ENCODE measurements around the gene TAX1BP1. TPM values are rescaled to one million over a fixed set of nuclear protein-coding genes. Genes with fewer than 3 reads are reported as not detected.

Gene TAX1BP1
- total and polyA plus RNA-seq, 5 experiments from 2014 or later: 98.9 to 131 (median 121) TPM

DNA sequence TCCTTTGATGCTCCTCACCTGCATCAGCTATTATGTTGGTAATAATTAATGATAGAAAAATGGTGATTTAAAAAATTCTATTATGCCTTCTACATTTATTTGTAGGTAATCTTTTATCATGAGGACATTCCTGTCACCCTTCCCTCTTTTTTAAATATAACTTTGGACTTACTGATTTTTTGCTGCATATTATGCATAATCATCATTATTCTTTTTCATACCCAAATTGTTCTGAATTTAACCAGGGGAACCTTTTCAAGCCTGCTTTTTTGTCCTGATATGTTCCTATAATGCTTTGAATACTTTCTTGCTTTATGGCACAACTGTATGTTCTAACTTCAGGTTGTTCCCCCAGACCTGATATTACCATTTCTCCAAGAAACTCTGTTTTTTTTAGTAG, 48.5 kb downstream of the TAX1BP1 start:
- no peak for ATAC-seq
- DNase-seq: no peak
- Mint-ChIP-seq H3K36me3 (peaks cover 4 to 86% (median 30%) of the 10 kb centered on the region in 3 donors), H3K4me3 (no peak overlapping the region), H3K4me1 (peaks cover 2 to 8% (median 5%) of the 10 kb centered on the region in 4 donors), H3K27ac (no peak overlapping the region), H3K27me3 (no peaks in the 10 kb centered on the region), H3K9me3 (no peaks in the 10 kb centered on the region)
- POLR2A ChIA-PET: no interaction called here

DNA sequence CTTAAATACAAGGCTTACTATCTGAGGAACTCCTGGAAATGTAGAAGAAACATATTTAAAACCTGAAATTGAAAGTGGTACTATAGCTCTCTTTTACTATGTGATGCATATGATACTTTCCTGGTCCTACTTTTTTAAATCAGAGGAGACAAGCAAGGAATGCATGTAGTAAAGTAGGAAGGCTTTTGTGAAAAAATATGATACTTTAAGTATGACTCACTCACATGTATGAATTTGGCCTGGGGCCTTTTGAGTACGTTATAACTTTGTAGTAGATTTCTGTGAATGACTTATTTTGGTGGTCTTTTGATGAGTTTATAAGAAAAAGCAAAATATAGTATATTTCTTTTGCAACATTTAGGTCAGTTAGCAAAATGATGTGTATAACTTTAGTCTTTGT, 53.8 kb downstream of the TAX1BP1 start:
- POLR2A ChIA-PET: no interaction called here
- H3K9me3 Mint-ChIP-seq: no peaks in the 10 kb centered on the region
- no peak for ATAC-seq
- peaks cover 7 to 87% (median 26%) of the 10 kb centered on the region in 3 donors for H3K36me3 Mint-ChIP-seq
- peaks cover 0 to 3% (median under 1%) of the 10 kb centered on the region in 4 donors for H3K4me1 Mint-ChIP-seq
- H3K27ac Mint-ChIP-seq: no peak overlapping the region
- no peak overlapping the region for H3K4me3 Mint-ChIP-seq
- no peak for DNase-seq
- H3K27me3 Mint-ChIP-seq: no peaks in the 10 kb centered on the region

DNA sequence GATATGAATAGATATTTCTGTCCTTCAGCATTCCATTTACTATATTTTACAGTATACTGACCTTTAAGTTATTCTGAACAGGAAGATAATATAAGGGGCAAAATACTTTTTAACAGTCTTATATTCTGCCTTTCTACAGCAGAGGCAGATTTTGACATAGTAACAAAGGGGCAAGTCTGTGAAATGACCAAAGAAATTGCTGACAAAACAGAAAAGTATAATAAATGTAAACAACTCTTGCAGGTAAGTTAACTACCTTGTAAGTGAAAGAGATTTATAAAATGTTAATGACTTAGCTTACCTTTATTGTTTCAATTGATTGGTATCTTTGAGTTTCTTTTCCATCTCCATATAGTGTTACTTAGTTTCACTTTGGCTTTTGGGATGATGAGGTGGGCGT, 56.0 kb downstream of the TAX1BP1 start:
- H3K27ac Mint-ChIP-seq: no peak overlapping the region
- ATAC-seq (no peak), DNase-seq (no peak)
- H3K4me1 Mint-ChIP-seq: peaks cover 0 to 2% (median under 1%) of the 10 kb centered on the region in 4 donors
- no peaks in the 10 kb centered on the region for H3K9me3 Mint-ChIP-seq
- peaks cover 7 to 83% (median 23%) of the 10 kb centered on the region in 3 donors for H3K36me3 Mint-ChIP-seq
- POLR2A ChIA-PET: no interaction called here
- no peak overlapping the region for H3K4me3 Mint-ChIP-seq
- H3K27me3 Mint-ChIP-seq: no peaks in the 10 kb centered on the region

DNA sequence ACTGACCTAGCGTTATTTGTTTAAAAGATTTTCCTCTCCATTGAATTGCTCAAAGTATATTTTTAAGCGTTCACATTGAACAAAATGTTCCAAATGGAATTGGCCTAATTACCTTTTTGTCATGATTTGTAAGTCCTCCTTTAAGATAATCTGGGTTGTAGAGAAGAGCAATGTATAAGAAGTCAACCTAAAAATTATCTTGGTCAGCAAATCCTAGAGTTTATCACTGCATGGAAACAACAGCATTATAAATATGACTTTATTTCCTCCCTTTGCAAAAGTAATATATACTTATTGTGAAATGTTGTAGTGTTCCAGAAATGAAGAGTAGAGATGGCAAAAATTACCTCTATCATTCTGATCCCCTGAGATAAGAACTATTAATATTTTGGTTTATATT, 59.2 kb downstream of the TAX1BP1 start:
- no peaks in the 10 kb centered on the region for H3K9me3 Mint-ChIP-seq
- H3K27ac Mint-ChIP-seq: no peak overlapping the region

DNA sequence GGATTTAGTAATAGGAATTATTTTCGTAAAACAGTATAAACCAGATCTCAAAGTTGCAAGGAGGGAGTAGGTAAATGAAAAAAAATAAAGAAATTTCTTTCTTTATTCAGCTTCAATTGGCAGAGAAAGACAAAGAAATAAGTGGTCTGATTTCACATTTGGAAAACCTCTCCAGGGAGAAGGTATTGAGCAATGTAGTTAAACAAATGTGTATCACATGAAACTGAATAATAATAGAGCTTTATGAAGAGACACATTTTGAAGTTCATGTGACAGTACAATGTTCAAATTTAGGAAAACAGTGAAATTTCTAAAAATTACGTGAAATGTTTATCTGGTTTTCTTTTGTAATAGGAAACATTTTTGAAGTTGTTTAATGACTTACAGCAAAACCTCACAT, 63.0 kb downstream of the TAX1BP1 start:
- peaks cover 0 to 10% (median 6%) of the 10 kb centered on the region in 4 donors for H3K4me1 Mint-ChIP-seq
- POLR2A ChIA-PET: no interaction called here
- no peaks in the 10 kb centered on the region for H3K9me3 Mint-ChIP-seq
- no peak for ATAC-seq
- H3K4me3 Mint-ChIP-seq: no peak overlapping the region
- H3K27me3 Mint-ChIP-seq: no peaks in the 10 kb centered on the region
- peak overlapping the region in 1 of 10 donors; percentile 3 for H3K27ac Mint-ChIP-seq
- DNase-seq: no peak
- peaks cover 0 to 74% (median 10%) of the 10 kb centered on the region in 3 donors for H3K36me3 Mint-ChIP-seq

More for the DNA sequence above, 59.2 kb downstream of the TAX1BP1 start:
- ATAC-seq: no peak
- H3K4me3 Mint-ChIP-seq: no peak overlapping the region
- peaks cover 7 to 79% (median 15%) of the 10 kb centered on the region in 3 donors for H3K36me3 Mint-ChIP-seq
- H3K4me1 Mint-ChIP-seq: peaks cover 0 to 9% (median 4%) of the 10 kb centered on the region in 4 donors
- no peak for DNase-seq
- POLR2A ChIA-PET: no interaction called here
- no peaks in the 10 kb centered on the region for H3K27me3 Mint-ChIP-seq

DNA sequence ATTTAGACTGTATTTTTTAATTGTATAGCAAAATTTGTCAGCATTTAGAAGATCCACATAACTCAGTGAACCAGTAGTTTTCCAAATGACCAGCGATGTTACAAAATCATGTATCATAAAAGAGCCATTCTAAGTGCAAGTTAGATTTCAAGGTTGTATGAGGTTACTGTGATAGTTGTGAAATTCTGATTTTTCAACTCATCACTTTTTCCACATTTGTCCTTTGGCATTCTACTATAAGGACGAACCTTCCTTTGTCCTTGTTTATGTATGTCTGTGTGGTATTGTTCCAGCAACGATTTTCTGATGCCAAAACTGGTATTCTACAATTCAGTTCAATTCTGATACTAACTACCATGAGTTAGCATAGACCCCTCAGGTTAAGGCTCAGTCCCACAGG, 64.2 kb downstream of the TAX1BP1 start:
- peaks cover 0 to 14% (median 7%) of the 10 kb centered on the region in 4 donors for H3K4me1 Mint-ChIP-seq
- H3K4me3 Mint-ChIP-seq: no peak overlapping the region
- H3K9me3 Mint-ChIP-seq: no peaks in the 10 kb centered on the region
- no peak for ATAC-seq
- POLR2A ChIA-PET: no interaction called here
- no peak overlapping the region for H3K27ac Mint-ChIP-seq
- no peak for DNase-seq
- H3K36me3 Mint-ChIP-seq: peaks cover 0 to 69% (median 9%) of the 10 kb centered on the region in 3 donors
- H3K27me3 Mint-ChIP-seq: no peaks in the 10 kb centered on the region

DNA sequence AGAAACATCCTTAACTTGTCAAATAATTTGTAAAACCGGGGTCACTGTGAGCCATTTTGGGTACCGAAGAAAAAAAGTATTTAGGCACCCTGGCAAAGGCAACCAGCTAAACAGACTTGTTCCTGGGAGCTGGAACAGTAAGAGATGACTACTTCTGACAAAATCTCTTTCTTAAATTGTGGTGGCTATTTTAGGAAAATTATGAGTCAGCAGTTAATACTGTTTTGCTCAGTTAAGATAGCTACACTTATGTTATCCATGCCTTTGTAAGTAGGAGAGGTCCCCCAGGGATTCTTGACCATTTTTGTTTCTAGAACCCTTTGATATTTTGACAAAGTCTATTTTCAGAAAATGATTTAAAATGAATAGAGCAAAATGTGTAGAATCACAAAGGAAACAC, 68.7 kb downstream of the TAX1BP1 start:
- Mint-ChIP-seq H3K4me3 (no peak overlapping the region), H3K27me3 (no peaks in the 10 kb centered on the region), H3K27ac (no peak overlapping the region), H3K36me3 (peaks cover 0 to 78% (median 13%) of the 10 kb centered on the region in 3 donors), H3K4me1 (peaks cover 0 to 13% (median 10%) of the 10 kb centered on the region in 4 donors), H3K9me3 (no peaks in the 10 kb centered on the region)
- ATAC-seq: no peak
- POLR2A ChIA-PET: no interaction called here
- no peak for DNase-seq

DNA sequence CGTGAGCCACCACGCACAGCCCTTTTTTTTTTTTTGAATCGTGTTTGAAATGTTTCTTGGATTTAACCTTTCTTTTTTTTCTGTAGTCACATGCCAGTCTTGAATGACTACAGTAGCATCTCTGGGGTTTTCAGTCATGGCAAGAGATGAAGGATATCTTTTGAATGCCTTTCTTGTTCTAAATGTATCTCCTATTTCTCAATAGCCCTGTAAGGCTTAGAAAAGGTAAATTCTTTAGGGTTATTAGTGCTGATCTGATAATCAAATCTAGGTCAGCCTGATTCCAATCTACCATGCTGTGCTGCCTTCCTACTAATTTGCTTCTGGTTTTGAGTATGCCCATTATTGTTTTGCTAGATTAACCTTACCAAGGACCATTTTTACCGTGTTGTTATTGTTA, 70.2 kb downstream of the TAX1BP1 start:
- Mint-ChIP-seq H3K27me3 (no peaks in the 10 kb centered on the region), H3K4me3 (no peak overlapping the region), H3K9me3 (no peaks in the 10 kb centered on the region), H3K36me3 (peaks cover 0 to 81% (median 18%) of the 10 kb centered on the region in 3 donors), H3K4me1 (peaks cover 0 to 13% (median 10%) of the 10 kb centered on the region in 4 donors), H3K27ac (peak overlapping the region in 2 of 10 donors; percentile 25 to 55)
- DNase-seq: no peak
- POLR2A ChIA-PET: no interaction called here
- ATAC-seq: no peak

DNA sequence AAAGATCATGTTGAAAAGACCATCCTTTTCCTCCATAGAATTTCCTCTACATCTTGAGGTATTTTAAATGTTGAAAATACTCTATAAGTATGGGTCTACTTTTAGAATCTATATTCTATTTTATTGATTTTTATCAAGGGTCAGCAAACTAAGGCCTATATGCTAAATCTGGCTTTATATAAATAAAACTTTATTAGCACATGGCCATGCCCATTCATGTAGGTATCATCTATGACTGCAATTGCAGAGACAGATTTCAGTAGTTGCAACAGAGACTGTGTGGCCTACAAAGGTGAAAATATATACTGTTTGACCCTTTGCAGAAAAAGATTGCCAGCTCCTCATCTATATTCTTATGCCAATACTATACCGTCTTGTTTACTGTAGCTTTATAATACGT, 72.7 kb downstream of the TAX1BP1 start:
- POLR2A ChIA-PET: no interaction called here
- no peak overlapping the region for H3K27ac Mint-ChIP-seq
- H3K27me3 Mint-ChIP-seq: no peaks in the 10 kb centered on the region
- no peak overlapping the region for H3K4me3 Mint-ChIP-seq
- H3K36me3 Mint-ChIP-seq: peaks cover 0 to 85% (median 24%) of the 10 kb centered on the region in 3 donors
- H3K4me1 Mint-ChIP-seq: peaks cover 0 to 13% (median 8%) of the 10 kb centered on the region in 4 donors
- DNase-seq (no peak), ATAC-seq (no peak)
- H3K9me3 Mint-ChIP-seq: no peaks in the 10 kb centered on the region

DNA sequence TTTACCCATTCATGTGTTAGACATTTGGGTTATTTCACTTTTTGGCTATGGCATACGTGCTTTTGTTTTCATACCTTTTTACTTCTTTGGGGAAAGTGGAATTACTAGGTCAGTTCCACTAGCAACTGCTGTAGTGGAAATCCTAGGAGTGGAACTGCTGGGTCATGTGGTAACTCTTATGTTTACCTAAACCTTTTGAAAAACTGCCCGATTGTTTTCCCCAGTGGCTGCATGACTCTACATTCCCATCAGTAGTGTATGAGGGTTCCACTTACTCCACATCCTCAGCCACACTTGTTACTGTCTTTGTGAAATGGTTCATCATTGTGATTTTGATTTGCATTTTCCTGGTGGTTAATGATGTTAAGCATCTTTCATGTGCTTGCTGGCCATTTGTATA, 82.3 kb downstream of the TAX1BP1 start:
- H3K36me3 Mint-ChIP-seq: peaks cover 4 to 68% (median 13%) of the 10 kb centered on the region in 3 donors
- no peak overlapping the region for H3K4me3 Mint-ChIP-seq
- no peaks in the 10 kb centered on the region for H3K27me3 Mint-ChIP-seq
- POLR2A ChIA-PET: no interaction called here
- H3K4me1 Mint-ChIP-seq: no peaks in the 10 kb centered on the region
- no peak overlapping the region for H3K27ac Mint-ChIP-seq
- no peak for DNase-seq
- H3K9me3 Mint-ChIP-seq: no peaks in the 10 kb centered on the region
- no peak for ATAC-seq

DNA sequence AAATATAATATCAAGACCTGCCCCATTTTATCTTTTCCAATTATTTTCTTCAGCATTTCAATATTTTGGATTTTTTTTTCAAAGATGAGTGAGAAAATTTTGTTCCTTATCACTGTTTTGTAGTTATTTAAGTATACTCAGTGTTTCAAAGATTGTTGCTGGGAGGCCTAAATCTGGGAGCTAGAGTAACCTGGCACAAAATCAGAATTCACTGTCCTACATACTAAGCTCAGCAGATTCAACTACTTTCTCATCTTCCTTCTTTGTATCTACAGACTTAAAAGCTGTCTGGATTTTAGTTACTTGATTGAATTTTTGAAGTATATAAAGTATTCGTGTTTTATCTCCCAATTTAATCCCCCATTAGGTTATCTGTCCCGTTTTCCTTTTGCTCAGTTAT, 85.9 kb downstream of the TAX1BP1 start:
- POLR2A ChIA-PET: no interaction called here
- peaks cover 0 to 67% (median 8%) of the 10 kb centered on the region in 3 donors for H3K36me3 Mint-ChIP-seq
- ATAC-seq: no peak
- no peaks in the 10 kb centered on the region for H3K27me3 Mint-ChIP-seq
- no peak for DNase-seq
- no peak overlapping the region for H3K4me3 Mint-ChIP-seq
- peak overlapping the region in 2 of 10 donors; percentile 53 to 66 for H3K27ac Mint-ChIP-seq
- H3K4me1 Mint-ChIP-seq: no peaks in the 10 kb centered on the region
- no peaks in the 10 kb centered on the region for H3K9me3 Mint-ChIP-seq

DNA sequence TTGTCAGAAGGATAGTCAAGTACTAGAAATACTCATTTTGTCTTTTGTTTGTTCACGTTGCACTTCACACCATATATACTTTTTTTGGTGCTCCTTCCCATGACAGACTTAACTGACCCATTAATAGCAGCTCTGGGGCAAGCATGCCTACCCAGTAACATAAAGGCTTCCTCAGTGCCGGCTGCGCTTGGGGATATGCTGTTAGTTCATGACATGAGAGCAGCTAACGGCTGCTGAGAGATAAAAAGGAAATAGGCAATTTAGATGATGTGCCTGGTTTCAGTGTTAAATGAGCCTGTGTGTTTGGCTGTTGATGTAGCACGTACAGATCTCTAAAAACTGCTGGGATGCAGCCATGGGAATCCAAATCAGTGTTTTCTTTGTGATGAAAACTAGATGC, 86.4 kb downstream of the TAX1BP1 start:
- Mint-ChIP-seq H3K27me3 (no peaks in the 10 kb centered on the region), H3K27ac (peak overlapping the region in 2 of 10 donors; percentile 9 to 66), H3K4me3 (no peak overlapping the region), H3K9me3 (no peaks in the 10 kb centered on the region), H3K4me1 (no peaks in the 10 kb centered on the region), H3K36me3 (peaks cover 0 to 71% (median 8%) of the 10 kb centered on the region in 3 donors)
- POLR2A ChIA-PET: no interaction called here
- DNase-seq (no peak), ATAC-seq (no peak)

DNA sequence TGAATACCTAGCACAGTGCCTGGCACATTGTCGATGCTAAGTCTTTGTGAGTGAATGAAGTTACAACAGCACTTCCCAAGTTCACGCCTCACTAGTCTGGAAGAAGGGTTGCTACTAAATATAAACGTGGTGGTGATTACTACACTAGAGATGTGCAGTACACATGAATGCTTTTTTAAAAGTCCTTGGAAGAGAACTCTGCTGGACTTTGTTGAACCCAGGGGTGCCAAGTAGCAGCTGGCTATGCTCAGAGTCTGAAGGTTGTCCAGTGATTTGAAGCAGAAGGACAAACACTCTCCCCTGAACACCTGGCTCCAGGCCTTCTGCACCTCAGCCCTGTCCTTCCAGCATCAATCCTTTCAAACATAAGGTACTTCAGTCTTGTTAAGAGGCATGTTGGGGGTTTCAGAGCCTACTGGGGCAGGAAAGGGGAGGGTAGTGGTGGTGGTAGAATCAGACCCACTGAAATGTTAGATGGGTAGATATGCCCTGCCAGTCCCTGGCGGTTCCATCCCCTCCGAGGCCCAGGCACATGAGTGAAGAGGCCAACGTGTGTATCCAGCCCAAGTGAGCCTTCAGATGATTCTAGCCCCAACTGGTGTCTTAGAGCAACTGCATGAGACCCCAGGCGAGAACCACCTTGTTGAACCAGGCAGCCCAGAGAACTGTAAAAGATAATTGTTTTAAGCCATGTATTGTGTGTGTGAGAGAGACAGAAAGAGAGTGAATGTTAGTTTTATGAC, 94.4 kb downstream of the TAX1BP1 start:
- H3K27me3 Mint-ChIP-seq: no peaks in the 10 kb centered on the region

DNA sequence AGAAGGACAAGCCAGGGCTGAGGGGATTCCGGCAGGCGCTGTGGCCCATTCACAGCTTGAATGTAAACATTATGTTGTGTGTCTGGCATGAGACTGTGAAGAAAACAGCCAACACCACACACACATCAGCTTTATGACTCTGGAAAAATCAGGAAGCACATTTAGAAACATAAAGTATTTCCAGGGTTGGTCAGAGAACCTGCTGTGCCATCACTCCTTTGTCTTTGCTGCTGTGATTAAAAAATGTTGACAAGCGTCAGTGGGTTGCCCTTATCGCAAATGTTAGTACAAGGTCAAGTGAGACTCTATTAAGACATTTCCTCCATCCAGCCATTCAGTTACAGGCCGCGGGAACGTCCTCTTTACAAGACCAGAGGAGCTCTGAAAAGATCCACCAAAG, 95.4 kb downstream of the TAX1BP1 start:
- Mint-ChIP-seq H3K27me3 (no peaks in the 10 kb centered on the region), H3K9me3 (no peaks in the 10 kb centered on the region), H3K4me3 (no peak overlapping the region), H3K36me3 (peaks cover 0 to 30% (median 10%) of the 10 kb centered on the region in 3 donors), H3K4me1 (peaks cover 8 to 15% (median 10%) of the 10 kb centered on the region in 4 donors), H3K27ac (no peak overlapping the region)
- DNase-seq: no peak
- POLR2A ChIA-PET: no interaction called here
- ATAC-seq: no peak

More for the DNA sequence above, 94.4 kb downstream of the TAX1BP1 start:
- H3K36me3 Mint-ChIP-seq: peaks cover 0 to 35% (median 10%) of the 10 kb centered on the region in 3 donors
- ATAC-seq: no peak
- DNase-seq: no peak
- peak overlapping the region in 5 of 10 donors; percentile 12 to 89 (median 57) for H3K27ac Mint-ChIP-seq
- no peaks in the 10 kb centered on the region for H3K9me3 Mint-ChIP-seq
- H3K4me1 Mint-ChIP-seq: peaks cover 3 to 10% (median 5%) of the 10 kb centered on the region in 4 donors
- POLR2A ChIA-PET: no interaction called here
- H3K4me3 Mint-ChIP-seq: no peak overlapping the region

Measured in naive thymus-derived CD8-positive, alpha-beta T cell (primary cell).